Measurements from ENCODE around the gene IL4. TPM values are rescaled to one million over a fixed set of nuclear protein-coding genes. Genes with fewer than 3 reads are reported as not detected.
A peak's percentile ranks its signal among the peaks of the same experiment; 100 is the strongest.

The IL4 gene
- total and polyA plus RNA-seq, 9 of the 15 experiments (the other 6 are each of a cell fraction or from before 2014, with no cell fraction given), result 0.22 to 0.62 TPM; not detected in 7

DNA sequence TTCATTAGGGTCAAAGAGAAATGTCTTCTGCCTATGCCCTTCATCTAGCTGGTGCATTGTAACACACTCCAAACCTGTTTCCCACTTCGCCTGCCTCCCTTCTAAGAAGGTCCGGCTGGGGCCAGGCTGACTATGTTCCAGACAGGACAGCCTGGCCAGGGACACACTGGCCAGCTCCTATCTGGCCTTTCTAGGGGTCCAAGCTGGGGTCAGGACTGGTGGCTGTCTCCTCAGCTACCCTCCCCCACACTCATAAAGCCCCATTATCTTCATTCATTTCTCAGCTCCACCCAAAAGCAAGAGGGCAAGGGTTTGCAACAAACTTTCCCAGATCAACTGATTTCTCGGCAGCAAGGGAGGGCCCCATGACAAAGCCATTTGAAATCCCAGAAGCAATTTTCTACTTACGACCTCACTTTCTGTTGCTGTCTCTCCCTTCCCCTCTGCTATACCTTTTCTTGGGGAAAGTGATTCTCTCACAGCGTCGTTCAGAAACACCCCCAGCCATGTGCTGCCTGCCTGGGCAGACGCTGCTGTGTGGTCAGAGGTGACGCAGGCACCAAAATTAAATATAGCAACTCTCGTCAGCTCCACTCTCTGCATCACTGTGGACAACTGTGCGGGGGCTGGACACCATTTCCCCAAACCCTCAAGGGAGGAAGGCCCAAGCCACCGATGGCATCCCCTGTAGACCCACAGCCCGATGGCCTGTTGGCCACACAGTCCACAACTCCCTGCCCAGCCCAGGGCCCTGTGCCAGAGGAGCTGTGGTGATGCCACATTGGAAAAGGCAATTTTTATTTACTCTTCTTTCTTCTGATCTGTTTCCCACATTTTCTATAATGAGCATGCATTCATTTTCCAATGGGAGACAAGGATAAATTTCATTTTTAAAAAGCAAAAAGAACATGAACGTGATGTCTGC, 9.8 kb upstream of the IL4 start (continued):
- TF ChIP-seq, protein P1, sequence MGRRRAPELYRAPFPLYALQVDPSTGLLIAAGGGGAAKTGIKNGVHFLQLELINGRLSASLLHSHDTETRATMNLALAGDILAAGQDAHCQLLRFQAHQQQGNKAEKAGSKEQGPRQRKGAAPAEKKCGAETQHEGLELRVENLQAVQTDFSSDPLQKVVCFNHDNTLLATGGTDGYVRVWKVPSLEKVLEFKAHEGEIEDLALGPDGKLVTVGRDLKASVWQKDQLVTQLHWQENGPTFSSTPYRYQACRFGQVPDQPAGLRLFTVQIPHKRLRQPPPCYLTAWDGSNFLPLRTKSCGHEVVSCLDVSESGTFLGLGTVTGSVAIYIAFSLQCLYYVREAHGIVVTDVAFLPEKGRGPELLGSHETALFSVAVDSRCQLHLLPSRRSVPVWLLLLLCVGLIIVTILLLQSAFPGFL (CRISPR knock-in tag; IDR thresholded peaks at IDR 0.05), result 0 out of 2 replicates have a peak, but pooled peaks have one; percentile 78
- TF ChIP-seq NCOR1 (IDR thresholded peaks at IDR 0.05) (peak; percentile 22; the same call in 1 of the 2 replicates), CREM (IDR thresholded peaks at IDR 0.05; ENCODE audit: low read depth) (peak; percentile 77), MEF2D (tag; conservative IDR thresholded peaks at IDR 0.05; ENCODE audit: low read depth) (peak; percentile 75), NR2C2 (CRISPR knock-in tag; IDR thresholded peaks at IDR 0.05) (no peak), NR2C2 (tag; IDR thresholded peaks at IDR 0.05) (peak; percentile 87), LARP7 (IDR thresholded peaks at IDR 0.05) (no peak; the same call in 1 of the 2 replicates), ZNF830 (CRISPR knock-in tag; IDR thresholded peaks at IDR 0.05) (0 out of 2 replicates have a peak, but pooled peaks have one; percentile 49), THRAP3 (IDR thresholded peaks at IDR 0.05; ENCODE audit: borderline replicate concordance) (no peak), JUND (IDR thresholded peaks at IDR 0.05; ENCODE audit: borderline replicate concordance, low read depth, low read length) (0 out of 2 replicates have a peak, but pooled peaks have one; percentile 8), JUND (tag; IDR thresholded peaks at IDR 0.05; ENCODE audit: borderline replicate concordance, low read depth, low read length) (no peak; the same call in 2 of the 3 replicates), PRMT5 (CRISPR knock-in tag; IDR thresholded peaks at IDR 0.05) (no peak), SAP30 (IDR thresholded peaks at IDR 0.05; ENCODE audit: borderline replicate concordance, insufficient read depth, low read depth, low read length, poor library complexity, severe bottlenecking) (no peak), TOE1 (IDR thresholded peaks at IDR 0.05; ENCODE audit: borderline replicate concordance) (no peak), TOE1 (CRISPR knock-in tag; IDR thresholded peaks at IDR 0.05; ENCODE audit: borderline replicate concordance, low read depth) (no peak), KAT7 (CRISPR knock-in tag; IDR thresholded peaks at IDR 0.05; ENCODE audit: borderline replicate concordance) (0 out of 2 replicates have a peak, but pooled peaks have one; percentile 53), RCOR1 (IDR thresholded peaks at IDR 0.05; ENCODE audit: borderline replicate concordance in 1 of 2, low read depth in 2 of 2, low read length in 2 of 2) (peak in 1 of 2 experiments; percentile 74; a peak in 2 of 4 replicates), MAZ (CRISPR knock-in tag; conservative IDR thresholded peaks at IDR 0.05 in 1 of 2, IDR thresholded peaks at IDR 0.05 in 1 of 2) (peak in 1 of 2 experiments; percentile 32; a peak in 1 of 4 replicates), PHF8 (IDR thresholded peaks at IDR 0.05; ENCODE audit: borderline replicate concordance, low read length) (0 out of 2 replicates have a peak, but pooled peaks have one; percentile 9), GATAD2B (IDR thresholded peaks at IDR 0.05; ENCODE audit: borderline replicate concordance) (no peak)
- TF ChIP-seq, protein P2, sequence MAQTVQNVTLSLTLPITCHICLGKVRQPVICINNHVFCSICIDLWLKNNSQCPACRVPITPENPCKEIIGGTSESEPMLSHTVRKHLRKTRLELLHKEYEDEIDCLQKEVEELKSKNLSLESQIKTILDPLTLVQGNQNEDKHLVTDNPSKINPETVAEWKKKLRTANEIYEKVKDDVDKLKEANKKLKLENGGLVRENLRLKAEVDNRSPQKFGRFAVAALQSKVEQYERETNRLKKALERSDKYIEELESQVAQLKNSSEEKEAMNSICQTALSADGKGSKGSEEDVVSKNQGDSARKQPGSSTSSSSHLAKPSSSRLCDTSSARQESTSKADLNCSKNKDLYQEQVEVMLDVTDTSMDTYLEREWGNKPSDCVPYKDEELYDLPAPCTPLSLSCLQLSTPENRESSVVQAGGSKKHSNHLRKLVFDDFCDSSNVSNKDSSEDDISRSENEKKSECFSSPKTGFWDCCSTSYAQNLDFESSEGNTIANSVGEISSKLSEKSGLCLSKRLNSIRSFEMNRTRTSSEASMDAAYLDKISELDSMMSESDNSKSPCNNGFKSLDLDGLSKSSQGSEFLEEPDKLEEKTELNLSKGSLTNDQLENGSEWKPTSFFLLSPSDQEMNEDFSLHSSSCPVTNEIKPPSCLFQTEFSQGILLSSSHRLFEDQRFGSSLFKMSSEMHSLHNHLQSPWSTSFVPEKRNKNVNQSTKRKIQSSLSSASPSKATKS (CRISPR knock-in tag; IDR thresholded peaks at IDR 0.05), result no peak
- TF ChIP-seq, protein P3, sequence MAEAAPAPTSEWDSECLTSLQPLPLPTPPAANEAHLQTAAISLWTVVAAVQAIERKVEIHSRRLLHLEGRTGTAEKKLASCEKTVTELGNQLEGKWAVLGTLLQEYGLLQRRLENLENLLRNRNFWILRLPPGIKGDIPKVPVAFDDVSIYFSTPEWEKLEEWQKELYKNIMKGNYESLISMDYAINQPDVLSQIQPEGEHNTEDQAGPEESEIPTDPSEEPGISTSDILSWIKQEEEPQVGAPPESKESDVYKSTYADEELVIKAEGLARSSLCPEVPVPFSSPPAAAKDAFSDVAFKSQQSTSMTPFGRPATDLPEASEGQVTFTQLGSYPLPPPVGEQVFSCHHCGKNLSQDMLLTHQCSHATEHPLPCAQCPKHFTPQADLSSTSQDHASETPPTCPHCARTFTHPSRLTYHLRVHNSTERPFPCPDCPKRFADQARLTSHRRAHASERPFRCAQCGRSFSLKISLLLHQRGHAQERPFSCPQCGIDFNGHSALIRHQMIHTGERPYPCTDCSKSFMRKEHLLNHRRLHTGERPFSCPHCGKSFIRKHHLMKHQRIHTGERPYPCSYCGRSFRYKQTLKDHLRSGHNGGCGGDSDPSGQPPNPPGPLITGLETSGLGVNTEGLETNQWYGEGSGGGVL (CRISPR knock-in tag; IDR thresholded peaks at IDR 0.05), result no peak

Data from K562 (cell line).